Neutrophil (primary cell): ENCODE data around the gene UBXN10.

Experiments
- H3K27ac ChIP-seq: fragments of 200-600 bp; sonication (generic); 2 replicates; pipeline ENCODE4 v1.5.1; 2016; ENCODE audit warnings: mild to moderate bottlenecking, moderate library complexity
- H3K27me3 ChIP-seq: fragments of 200-600 bp; sonication (generic); 2 replicates; pipeline ENCODE4 v1.6.0; 2016; ENCODE audit warnings: mild to moderate bottlenecking
- H3K36me3 ChIP-seq: fragments of 200-600 bp; sonication (generic); 2 replicates; pipeline ENCODE4 v1.5.1; 2017
- H3K4me1 ChIP-seq, 2 experiments: fragments of 200-600 bp in 1 of 2; sonication (generic) in 1 of 2; 1 replicate in 1 of 2; 2 replicates in 1 of 2; pipeline versions ENCODE4 v1.5.1 to v1.6.1; 2013 to 2016; ENCODE audit warnings: low read depth in 1 of 2, low read length in 1 of 2, mild to moderate bottlenecking in 1 of 2, moderate library complexity in 1 of 2; ENCODE audit not compliant: control insufficient read depth in 1 of 2, insufficient read depth in 1 of 2
- H3K4me3 ChIP-seq, 2 experiments: fragments of 200-600 bp in 1 of 2; sonication (generic) in 1 of 2; 1 replicate in 1 of 2; 2 replicates in 1 of 2; pipeline ENCODE4 v1.5.1; 2013 to 2016; ENCODE audit warnings: low read depth in 1 of 2, low read length in 1 of 2, mild to moderate bottlenecking in 1 of 2, moderate library complexity in 1 of 2
- H3K9me3 ChIP-seq: fragments of 200-600 bp; sonication (generic); 2 replicates; pipeline ENCODE4 v1.5.1; 2016
- CTCF ChIP-seq: fragments of 200-600 bp; sonication (generic); IDR thresholded peaks from 2 replicates; pipeline ENCODE4 v1.5.1; 2016; ENCODE audit warnings: antibody characterized with exemption

Gene UBXN10

GRCh38 chr1:20220036-20220435 lies 34.1 kb downstream of the UBXN10 start:
- Histone ChIP-seq H3K4me1 (no peaks in the 10 kb centered on the region), H3K27ac (no peak overlapping the region)
- TF ChIP-seq CTCF = no peak

GRCh38 chr1:20223106-20223505 lies 37.2 kb downstream of the UBXN10 start:
- TF ChIP-seq CTCF = no peak

More at GRCh38 chr1:20220036-20220435, 34.1 kb downstream of the UBXN10 start:
- Histone ChIP-seq H3K36me3 (no peaks in the 10 kb centered on the region), H3K9me3 (no peaks in the 10 kb centered on the region), H3K4me3 (no peak overlapping the region), H3K27me3 (peaks cover 89% of the 10 kb centered on the region)

GRCh38 chr1:20223551-20224419 lies 37.9 kb downstream of the UBXN10 start:
- Histone ChIP-seq H3K27ac (no peak overlapping the region), H3K4me3 (no peak overlapping the region), H3K4me1 (no peaks in the 10 kb centered on the region), H3K36me3 (no peaks in the 10 kb centered on the region), H3K9me3 (no peaks in the 10 kb centered on the region), H3K27me3 (peaks cover 91% of the 10 kb centered on the region)
- TF ChIP-seq CTCF = no peak

More at GRCh38 chr1:20223106-20223505, 37.2 kb downstream of the UBXN10 start:
- Histone ChIP-seq H3K27me3 (peaks cover 91% of the 10 kb centered on the region), H3K4me3 (no peak overlapping the region), H3K36me3 (no peaks in the 10 kb centered on the region), H3K27ac (no peak overlapping the region), H3K4me1 (no peaks in the 10 kb centered on the region), H3K9me3 (no peaks in the 10 kb centered on the region)

- Histone ChIP-seq H3K4me1 (no peaks in the 10 kb centered on the region), H3K27me3 (peaks cover 97% of the 10 kb centered on the region), H3K36me3 (no peaks in the 10 kb centered on the region), H3K4me3 (no peak overlapping the region), H3K9me3 (no peaks in the 10 kb centered on the region), H3K27ac (no peak overlapping the region)
- TF ChIP-seq CTCF = no peak
These were observed 38.6 kb downstream of the UBXN10 start for GRCh38 chr1:20224546-20224945.

- no peak for TF ChIP-seq CTCF
These were observed 41.8 kb downstream of the UBXN10 start for GRCh38 chr1:20227704-20228103.

More at GRCh38 chr1:20227704-20228103, 41.8 kb downstream of the UBXN10 start:
- Histone ChIP-seq H3K27me3 (peaks cover 93% of the 10 kb centered on the region), H3K27ac (no peak overlapping the region), H3K4me3 (no peak overlapping the region), H3K9me3 (no peaks in the 10 kb centered on the region), H3K36me3 (no peaks in the 10 kb centered on the region), H3K4me1 (no peaks in the 10 kb centered on the region)
